ENCODE data around the gene CAPZA1.

Gene CAPZA1

DNA sequence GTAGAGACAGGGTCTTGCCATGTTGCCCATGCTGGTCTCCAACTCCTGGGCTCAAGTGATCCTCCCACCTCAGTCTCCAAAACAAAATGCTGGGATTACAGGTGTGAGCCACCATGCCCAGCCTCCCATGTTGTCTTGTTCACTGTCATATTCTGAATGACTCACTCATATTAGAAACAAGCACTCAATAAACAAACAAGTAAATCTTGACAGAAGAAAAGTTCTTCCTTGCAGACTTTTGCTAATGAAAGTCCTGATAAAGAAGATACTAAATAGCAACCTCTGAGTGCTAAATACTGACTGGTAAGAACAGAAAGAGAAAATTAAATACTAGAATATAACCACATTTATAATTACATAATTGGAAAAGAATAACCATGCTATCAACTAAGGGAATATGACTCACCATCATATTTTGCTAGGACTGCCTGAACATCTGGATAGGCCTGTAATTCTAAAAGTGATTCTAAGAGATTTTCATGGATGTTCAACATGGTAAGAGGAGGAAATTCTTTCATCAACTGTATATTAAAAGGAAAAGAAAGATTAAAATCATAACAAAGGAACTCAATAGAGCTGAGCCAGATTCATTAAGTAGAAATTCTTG is 37.9 kb upstream of the CAPZA1 start:
- no peak overlapping the region for H2AFZ ChIP-seq (ENCODE audit: low read depth)
- no peak overlapping the region for H3K4me2 ChIP-seq
- H3K4me3 ChIP-seq (IDR thresholded peaks at IDR 0.05; ENCODE audit: insufficient read depth, low read depth, low read length): no peak overlapping the region
- H3K27ac ChIP-seq: no peak overlapping the region
- TF ChIP-seq, protein P1, sequence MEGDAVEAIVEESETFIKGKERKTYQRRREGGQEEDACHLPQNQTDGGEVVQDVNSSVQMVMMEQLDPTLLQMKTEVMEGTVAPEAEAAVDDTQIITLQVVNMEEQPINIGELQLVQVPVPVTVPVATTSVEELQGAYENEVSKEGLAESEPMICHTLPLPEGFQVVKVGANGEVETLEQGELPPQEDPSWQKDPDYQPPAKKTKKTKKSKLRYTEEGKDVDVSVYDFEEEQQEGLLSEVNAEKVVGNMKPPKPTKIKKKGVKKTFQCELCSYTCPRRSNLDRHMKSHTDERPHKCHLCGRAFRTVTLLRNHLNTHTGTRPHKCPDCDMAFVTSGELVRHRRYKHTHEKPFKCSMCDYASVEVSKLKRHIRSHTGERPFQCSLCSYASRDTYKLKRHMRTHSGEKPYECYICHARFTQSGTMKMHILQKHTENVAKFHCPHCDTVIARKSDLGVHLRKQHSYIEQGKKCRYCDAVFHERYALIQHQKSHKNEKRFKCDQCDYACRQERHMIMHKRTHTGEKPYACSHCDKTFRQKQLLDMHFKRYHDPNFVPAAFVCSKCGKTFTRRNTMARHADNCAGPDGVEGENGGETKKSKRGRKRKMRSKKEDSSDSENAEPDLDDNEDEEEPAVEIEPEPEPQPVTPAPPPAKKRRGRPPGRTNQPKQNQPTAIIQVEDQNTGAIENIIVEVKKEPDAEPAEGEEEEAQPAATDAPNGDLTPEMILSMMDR (conservative IDR thresholded peaks at IDR 0.05; ENCODE audit: low read depth, low read length): no peak
- H3K27me3 ChIP-seq (ENCODE audit: insufficient read depth, low read depth): no peaks in the 10 kb centered on the region
- H3K4me1 ChIP-seq (ENCODE audit: low read depth, poor library complexity, severe bottlenecking): no peaks in the 10 kb centered on the region
- no peaks in the 10 kb centered on the region for H3K36me3 ChIP-seq (ENCODE audit: insufficient read depth)
- H3K9ac ChIP-seq: no peak overlapping the region
- H3K79me2 ChIP-seq (ENCODE audit: insufficient read depth, low read depth): no peaks in the 10 kb centered on the region
- no peaks in the 10 kb centered on the region for H4K20me1 ChIP-seq (ENCODE audit: insufficient read depth)

DNA sequence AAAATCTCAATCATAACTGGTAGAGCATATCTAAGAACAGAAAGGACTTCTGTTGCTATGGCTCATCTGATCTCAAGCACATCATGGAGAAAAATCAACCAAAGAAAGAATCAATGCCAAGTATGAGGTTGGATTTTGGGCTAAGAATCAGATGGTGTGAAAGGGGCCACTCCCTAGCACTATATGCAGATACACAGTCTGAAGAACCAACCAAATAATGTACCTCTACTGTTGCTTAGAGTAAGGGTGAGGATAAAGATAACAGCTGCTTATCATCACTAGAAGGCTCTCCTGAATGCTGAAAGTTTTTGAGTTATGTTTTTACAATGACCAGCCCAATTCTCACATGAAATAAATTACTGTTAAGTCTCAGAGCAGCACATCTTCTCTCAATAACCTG is 36.3 kb upstream of the CAPZA1 start:
- H3K4me1 ChIP-seq (ENCODE audit: low read depth, poor library complexity, severe bottlenecking): no peaks in the 10 kb centered on the region
- H3K4me3 ChIP-seq (IDR thresholded peaks at IDR 0.05; ENCODE audit: insufficient read depth, low read depth, low read length): no peak overlapping the region
- no peaks in the 10 kb centered on the region for H3K79me2 ChIP-seq (ENCODE audit: insufficient read depth, low read depth)
- no peak overlapping the region for H3K9ac ChIP-seq
- no peaks in the 10 kb centered on the region for H3K36me3 ChIP-seq (ENCODE audit: insufficient read depth)
- H3K4me2 ChIP-seq: no peak overlapping the region
- no peaks in the 10 kb centered on the region for H3K27me3 ChIP-seq (ENCODE audit: insufficient read depth, low read depth)
- H4K20me1 ChIP-seq (ENCODE audit: insufficient read depth): no peaks in the 10 kb centered on the region
- H3K27ac ChIP-seq: no peak overlapping the region
- no peak overlapping the region for H2AFZ ChIP-seq (ENCODE audit: low read depth)
- TF ChIP-seq, protein P1 (conservative IDR thresholded peaks at IDR 0.05; ENCODE audit: low read depth, low read length): no peak

DNA sequence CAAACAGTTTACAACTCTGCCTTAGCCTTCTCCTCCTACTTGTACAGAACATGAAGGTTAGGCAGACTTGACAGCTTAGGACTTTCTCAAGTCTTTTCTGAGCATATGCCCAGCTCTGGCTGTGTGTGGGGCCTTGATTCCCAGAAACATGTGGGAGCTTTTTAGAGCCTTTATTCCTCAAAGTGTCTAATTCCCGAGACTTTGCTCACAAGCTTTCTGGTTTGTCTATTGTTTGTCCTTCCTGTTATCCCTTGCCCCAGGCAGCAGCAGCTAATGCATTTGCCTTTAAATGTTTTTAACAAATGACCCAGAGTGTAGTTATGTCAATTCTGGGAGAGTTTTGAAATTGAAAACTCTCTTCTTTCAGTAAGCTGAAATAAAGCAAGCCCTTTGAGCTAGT is 29.9 kb upstream of the CAPZA1 start:
- TF ChIP-seq, protein P1 (conservative IDR thresholded peaks at IDR 0.05; ENCODE audit: low read depth, low read length): no peak
- Histone ChIP-seq H3K4me1 (ENCODE audit: low read depth, poor library complexity, severe bottlenecking) (no peaks in the 10 kb centered on the region), H3K36me3 (ENCODE audit: insufficient read depth) (no peaks in the 10 kb centered on the region)

DNA sequence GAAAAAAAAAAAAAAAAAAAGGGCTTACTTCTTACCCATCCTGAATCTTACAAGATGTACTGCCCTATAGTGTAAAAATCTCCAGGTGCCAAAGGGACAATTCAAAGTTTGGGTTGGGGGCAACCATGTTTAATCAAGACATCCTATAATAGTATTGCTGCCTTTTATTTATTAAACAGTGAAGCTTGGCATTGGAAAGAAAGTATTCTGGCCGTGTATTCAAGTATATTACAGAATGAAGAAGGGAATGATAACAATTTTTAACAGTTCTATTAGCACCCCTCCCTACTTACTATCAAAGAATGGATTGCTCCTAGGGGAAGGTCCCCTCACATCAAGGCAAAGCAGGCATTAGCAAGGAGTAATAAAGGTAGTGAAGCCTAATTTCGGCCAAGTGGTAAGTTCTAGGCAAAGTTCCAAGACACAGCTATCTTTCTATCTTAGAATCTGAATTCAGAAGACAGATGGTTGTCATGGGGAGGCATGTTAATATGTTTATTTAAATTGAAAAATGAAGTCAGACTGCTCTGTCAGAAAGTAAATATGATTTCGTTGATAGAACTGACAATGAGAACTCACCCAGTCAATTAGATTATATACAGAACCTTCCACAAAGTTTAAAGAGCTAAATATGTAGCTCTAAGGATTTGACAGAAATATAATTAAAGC is 25.3 kb upstream of the CAPZA1 start:
- Histone ChIP-seq H3K79me2 (ENCODE audit: insufficient read depth, low read depth) (no peaks in the 10 kb centered on the region), H3K27ac (no peak overlapping the region), H3K4me1 (ENCODE audit: low read depth, poor library complexity, severe bottlenecking) (no peaks in the 10 kb centered on the region), H3K36me3 (ENCODE audit: insufficient read depth) (no peaks in the 10 kb centered on the region), H3K4me3 (IDR thresholded peaks at IDR 0.05; ENCODE audit: insufficient read depth, low read depth, low read length) (no peak overlapping the region), H4K20me1 (ENCODE audit: insufficient read depth) (no peaks in the 10 kb centered on the region), H3K4me2 (no peak overlapping the region), H3K27me3 (ENCODE audit: insufficient read depth, low read depth) (no peaks in the 10 kb centered on the region), H2AFZ (ENCODE audit: low read depth) (no peak overlapping the region), H3K9ac (no peak overlapping the region)
- TF ChIP-seq, protein P1 (conservative IDR thresholded peaks at IDR 0.05; ENCODE audit: low read depth, low read length): no peak

More for the DNA sequence above, 29.9 kb upstream of the CAPZA1 start:
- Histone ChIP-seq H3K27ac (no peak overlapping the region), H3K27me3 (ENCODE audit: insufficient read depth, low read depth) (no peaks in the 10 kb centered on the region), H3K4me3 (IDR thresholded peaks at IDR 0.05; ENCODE audit: insufficient read depth, low read depth, low read length) (no peak overlapping the region), H3K9ac (no peak overlapping the region), H4K20me1 (ENCODE audit: insufficient read depth) (no peaks in the 10 kb centered on the region), H2AFZ (ENCODE audit: low read depth) (no peak overlapping the region), H3K4me2 (no peak overlapping the region), H3K79me2 (ENCODE audit: insufficient read depth, low read depth) (no peaks in the 10 kb centered on the region)

All from KMS-11 (cell line).